ENCODE results near the gene SEC23IP.

SEC23IP gene

GRCh38 chr10:119892188-119893065 lies at the start of gene SEC23IP:
TSS of gene SEC23IP (plus strand) at chr10:119892730. CDS start at chr10:119892783, 53 bp downstream.
- Histone ChIP-seq H3K9me3 (no peaks in the 10 kb centered on the region), H3K4me3 (peak within 1 kb of the TSS; percentile 72), H3K36me3 (replicated peaks) (peaks cover 16% of the 10 kb centered on the region), H3K4me1 (peaks cover 10% of the 10 kb centered on the region), H3K27me3 (ENCODE audit: low read depth) (no peaks in the 10 kb centered on the region)
- DNase-seq (ENCODE audit: low spot score in 2 of 2): peak; percentile 92 to 96
- in situ Hi-C loops (cut with MboI; ENCODE audit: low sequenced_read_pairs): no loop called here

DNA sequence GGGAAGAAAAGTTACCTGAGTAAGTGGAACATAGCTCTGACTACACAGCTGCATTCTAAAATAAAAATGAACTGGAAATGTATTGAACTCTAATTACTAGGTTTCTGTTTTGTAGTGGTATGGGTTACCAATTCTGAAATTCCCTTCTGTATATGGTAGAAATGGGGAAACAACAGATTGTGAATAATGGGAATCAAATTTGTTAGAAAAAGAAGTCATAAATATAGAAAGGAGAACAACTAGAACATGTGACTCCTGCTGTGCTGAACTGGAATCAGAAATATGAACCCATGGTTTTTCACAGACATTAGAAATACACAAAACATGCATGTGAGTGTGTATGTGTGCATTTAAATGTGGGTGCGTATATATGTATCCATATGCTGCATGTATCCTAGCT lies 46.9 kb upstream of the SEC23IP start:
- Histone ChIP-seq H3K36me3 (replicated peaks) (peaks cover 89% of the 10 kb centered on the region), H3K27me3 (ENCODE audit: low read depth) (no peaks in the 10 kb centered on the region), H3K4me1 (no peaks in the 10 kb centered on the region), H3K9me3 (no peaks in the 10 kb centered on the region), H3K4me3 (no peak overlapping the region)
- DNase-seq (ENCODE audit: low spot score in 2 of 2): no peak
- in situ Hi-C loops (cut with MboI; ENCODE audit: low sequenced_read_pairs): no loop called here

GRCh38 chr10:119849031-119849789 lies 43.3 kb upstream of the SEC23IP start:
- Histone ChIP-seq H3K4me3 (no peak overlapping the region), H3K27me3 (ENCODE audit: low read depth) (no peaks in the 10 kb centered on the region), H3K36me3 (replicated peaks) (peaks cover 85% of the 10 kb centered on the region), H3K9me3 (no peaks in the 10 kb centered on the region), H3K4me1 (no peaks in the 10 kb centered on the region)
- in situ Hi-C loops (cut with MboI; ENCODE audit: low sequenced_read_pairs): no loop called here
- no peak for DNase-seq (ENCODE audit: low spot score in 2 of 2)

GRCh38 chr10:119849944-119850343 lies 42.6 kb upstream of the SEC23IP start:
- Histone ChIP-seq H3K4me1 (no peaks in the 10 kb centered on the region), H3K36me3 (replicated peaks) (peaks cover 85% of the 10 kb centered on the region), H3K27me3 (ENCODE audit: low read depth) (no peaks in the 10 kb centered on the region), H3K9me3 (no peaks in the 10 kb centered on the region), H3K4me3 (no peak overlapping the region)
- DNase-seq (ENCODE audit: low spot score in 2 of 2): no peak
- in situ Hi-C loops (cut with MboI; ENCODE audit: low sequenced_read_pairs): loop anchor here (10.0 kb wide), 1 partner anchor 95 kb away; no protein-coding TSS in a partner anchor

DNA sequence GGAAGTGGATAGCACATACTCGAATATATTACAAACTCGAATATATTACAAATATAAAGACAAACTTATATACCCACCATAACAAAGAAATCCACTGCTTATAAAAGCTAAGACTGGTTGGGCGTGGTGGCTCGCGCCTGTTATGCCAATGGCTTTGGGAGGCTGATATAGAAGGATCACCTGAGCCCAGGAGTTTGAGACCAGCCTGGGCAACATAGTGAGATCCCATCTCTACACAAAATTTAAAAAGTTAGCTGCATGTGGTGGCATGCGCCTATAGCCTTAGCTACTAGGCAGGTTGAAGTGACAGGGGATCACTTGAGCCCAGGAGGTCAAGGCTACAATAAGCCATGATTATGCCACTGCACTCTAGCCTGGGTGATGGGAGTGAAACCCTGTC lies 40.3 kb upstream of the SEC23IP start:
- no peak for DNase-seq (ENCODE audit: low spot score in 2 of 2)
- H3K27me3 ChIP-seq (ENCODE audit: low read depth): no peaks in the 10 kb centered on the region
- H3K4me1 ChIP-seq: no peaks in the 10 kb centered on the region
- no peak overlapping the region for H3K4me3 ChIP-seq
- H3K9me3 ChIP-seq: no peaks in the 10 kb centered on the region
- peaks cover 75% of the 10 kb centered on the region for H3K36me3 ChIP-seq (replicated peaks)
- in situ Hi-C loops (cut with MboI; ENCODE audit: low sequenced_read_pairs): loop anchor here (10.0 kb wide), 1 partner anchor 97 kb away; no protein-coding TSS in a partner anchor

DNA sequence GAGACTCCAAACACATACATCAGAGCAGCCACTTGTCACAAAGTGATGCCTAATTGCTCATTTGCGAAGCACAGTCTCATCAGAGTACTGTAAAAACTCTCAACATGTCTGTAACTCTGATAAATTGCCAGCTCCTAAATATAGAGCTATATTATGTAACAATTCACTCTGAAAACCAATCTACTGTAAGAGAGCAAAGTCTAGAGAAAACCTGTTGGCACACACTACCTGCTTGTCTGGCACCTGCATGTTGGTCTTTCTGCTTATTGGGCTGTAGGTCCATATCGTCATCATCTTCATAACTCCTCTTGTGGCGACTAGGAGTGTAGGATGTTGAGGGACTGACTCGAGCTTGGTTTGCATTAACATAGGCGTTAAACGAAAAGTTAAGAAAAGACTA lies 39.7 kb upstream of the SEC23IP start:
- in situ Hi-C loops (cut with MboI; ENCODE audit: low sequenced_read_pairs): loop anchor here (10.0 kb wide), 1 partner anchor 98 kb away; no protein-coding TSS in a partner anchor
- peaks cover 75% of the 10 kb centered on the region for H3K36me3 ChIP-seq (replicated peaks)
- no peaks in the 10 kb centered on the region for H3K9me3 ChIP-seq
- no peaks in the 10 kb centered on the region for H3K27me3 ChIP-seq (ENCODE audit: low read depth)
- H3K4me1 ChIP-seq: no peaks in the 10 kb centered on the region
- H3K4me3 ChIP-seq: no peak overlapping the region
- no peak for DNase-seq (ENCODE audit: low spot score in 2 of 2)

DNA sequence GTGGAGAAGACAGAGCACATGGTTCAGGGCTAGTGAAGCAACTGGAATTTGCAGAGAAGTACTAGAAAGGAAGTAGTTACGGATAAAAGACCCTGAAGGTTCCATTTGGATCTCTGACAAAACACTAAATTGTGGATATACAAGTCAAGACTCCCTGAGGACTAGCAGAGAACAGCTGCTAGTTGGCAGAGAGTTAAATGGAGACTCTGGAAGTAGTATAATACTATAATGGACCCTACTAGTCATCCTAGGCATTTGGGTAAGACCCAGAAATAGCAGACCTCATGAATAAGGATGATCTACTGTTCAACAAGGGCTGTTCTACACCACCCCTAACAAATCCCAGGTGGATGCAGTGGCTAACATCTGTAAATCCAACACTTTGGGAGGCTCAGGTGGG lies 39.0 kb upstream of the SEC23IP start:
- no peaks in the 10 kb centered on the region for H3K9me3 ChIP-seq
- no peak overlapping the region for H3K4me3 ChIP-seq
- DNase-seq (ENCODE audit: low spot score in 2 of 2): no peak
- in situ Hi-C loops (cut with MboI; ENCODE audit: low sequenced_read_pairs): loop anchor here (10.0 kb wide), 1 partner anchor 99 kb away; no protein-coding TSS in a partner anchor
- H3K4me1 ChIP-seq: no peaks in the 10 kb centered on the region
- peaks cover 74% of the 10 kb centered on the region for H3K36me3 ChIP-seq (replicated peaks)
- no peaks in the 10 kb centered on the region for H3K27me3 ChIP-seq (ENCODE audit: low read depth)

GRCh38 chr10:119858063-119858462 lies 34.5 kb upstream of the SEC23IP start:
- Histone ChIP-seq H3K27me3 (ENCODE audit: low read depth) (no peaks in the 10 kb centered on the region), H3K36me3 (replicated peaks) (peaks cover 36% of the 10 kb centered on the region), H3K4me3 (no peak overlapping the region), H3K9me3 (no peaks in the 10 kb centered on the region), H3K4me1 (peaks cover 27% of the 10 kb centered on the region)
- DNase-seq (ENCODE audit: low spot score in 2 of 2): no peak
- in situ Hi-C loops (cut with MboI; ENCODE audit: low sequenced_read_pairs): loop anchor here (5.0 to 10.0 kb wide), 2 partner anchors 103 to 176 kb away; no protein-coding TSS in a partner anchor

DNA sequence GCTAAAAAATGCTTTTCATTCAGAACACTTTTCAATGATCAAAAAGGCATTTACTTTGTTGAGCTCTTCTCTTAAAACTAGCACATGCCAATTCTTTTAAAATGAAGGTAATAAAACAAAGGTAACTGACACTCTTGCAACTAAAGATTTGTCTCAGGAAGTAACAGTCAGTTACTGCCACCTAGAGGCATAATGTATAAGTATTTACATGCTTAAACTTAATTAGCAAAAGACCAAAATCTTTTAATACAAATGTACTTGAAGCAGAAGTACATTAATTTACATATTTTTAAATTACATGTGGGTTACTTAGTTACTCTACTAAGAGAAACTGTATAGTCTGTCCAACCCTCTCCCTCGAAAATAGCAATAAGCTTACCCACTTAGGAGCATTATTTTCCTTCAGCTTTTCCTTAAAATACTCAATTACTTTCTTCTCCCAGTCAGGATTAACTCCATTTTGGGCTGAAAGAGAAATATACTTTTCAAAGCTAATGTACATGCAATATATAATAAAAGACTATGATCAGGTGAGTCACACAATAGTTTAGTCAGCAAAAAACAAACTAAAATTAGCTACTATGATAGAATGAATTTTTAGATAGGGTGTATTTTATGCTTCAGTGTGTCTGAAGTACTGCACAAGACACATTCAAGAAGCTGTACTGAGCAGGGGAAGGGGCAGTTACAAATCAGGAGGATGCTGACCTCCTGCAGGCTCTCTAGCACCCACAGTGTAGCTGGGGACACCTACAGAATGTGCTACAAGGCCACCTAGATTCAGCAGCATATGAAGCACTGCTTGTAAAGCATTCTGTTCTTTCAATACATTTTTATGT lies 32.9 kb upstream of the SEC23IP start:
- 0 out of 2 replicates have a peak, but pooled peaks cover 1% of the 10 kb centered on the region for H3K9me3 ChIP-seq
- peaks cover 22% of the 10 kb centered on the region for H3K36me3 ChIP-seq (replicated peaks)
- in situ Hi-C loops (cut with MboI; ENCODE audit: low sequenced_read_pairs): loop anchor here (5.0 to 10.0 kb wide), 2 partner anchors 105 to 177 kb away; no protein-coding TSS in a partner anchor
- H3K4me1 ChIP-seq: peaks cover 28% of the 10 kb centered on the region
- peak in 1 of 2 experiments; percentile 54 for DNase-seq (ENCODE audit: low spot score in 2 of 2)
- H3K27me3 ChIP-seq (ENCODE audit: low read depth): no peaks in the 10 kb centered on the region
- no peak overlapping the region for H3K4me3 ChIP-seq

DNA sequence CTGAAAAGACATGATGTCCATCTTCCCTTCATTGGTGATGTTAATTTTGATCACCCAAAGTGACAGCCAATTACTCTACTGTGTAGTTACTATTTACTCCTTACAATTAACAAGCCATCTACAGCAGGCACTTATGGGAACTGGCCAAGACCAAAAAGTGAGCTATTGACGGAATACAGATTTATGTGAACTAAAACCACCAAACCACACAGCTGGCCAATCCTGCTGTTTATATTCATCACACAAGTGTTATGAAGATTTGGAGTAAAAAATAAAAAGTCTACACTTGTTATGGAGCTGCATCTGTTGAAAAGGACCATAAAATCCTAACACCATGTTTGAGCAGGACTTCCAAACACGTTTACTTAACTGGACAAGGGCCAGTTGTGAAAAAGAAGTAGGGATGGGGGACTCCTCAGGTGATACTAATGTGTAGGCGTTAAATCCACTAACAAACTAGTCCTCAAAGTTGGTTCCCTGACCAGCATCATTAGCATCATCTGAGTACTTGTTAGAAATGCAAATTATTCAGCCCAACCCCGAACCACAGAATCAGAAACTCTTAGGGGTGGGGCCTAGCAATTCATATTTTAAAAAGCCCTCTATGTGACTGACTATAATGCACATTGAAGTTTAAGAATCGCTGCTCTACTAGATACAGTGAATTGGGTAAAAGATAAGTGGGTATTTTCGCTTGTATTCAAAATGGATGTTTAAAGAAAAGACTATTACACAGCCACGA lies 31.5 kb upstream of the SEC23IP start:
- in situ Hi-C loops (cut with MboI; ENCODE audit: low sequenced_read_pairs): no loop called here
- H3K36me3 ChIP-seq (replicated peaks): peaks cover 19% of the 10 kb centered on the region

DNA sequence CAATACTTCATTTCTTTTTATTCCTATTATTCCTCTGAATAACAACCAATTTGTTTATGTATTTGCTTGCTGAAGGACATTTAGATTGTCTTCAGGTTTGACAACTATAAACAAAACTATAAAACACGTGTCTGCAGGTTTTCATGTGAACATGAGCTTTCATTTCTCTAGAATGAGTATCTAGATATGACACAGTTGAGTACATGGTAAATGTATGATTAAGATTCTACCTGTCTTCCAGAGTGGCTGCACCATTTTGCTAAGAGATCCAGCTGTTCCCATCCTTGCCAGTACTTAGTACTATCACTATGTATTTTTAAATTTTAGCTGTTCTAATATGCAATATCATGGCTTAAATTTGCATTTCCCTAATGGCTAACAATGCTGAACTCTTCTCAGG lies 30.0 kb upstream of the SEC23IP start:
- Histone ChIP-seq H3K4me1 (peaks cover 28% of the 10 kb centered on the region), H3K4me3 (no peak overlapping the region), H3K36me3 (replicated peaks) (peaks cover 11% of the 10 kb centered on the region), H3K27me3 (ENCODE audit: low read depth) (no peaks in the 10 kb centered on the region), H3K9me3 (0 out of 2 replicates have a peak, but pooled peaks cover 3% of the 10 kb centered on the region)
- in situ Hi-C loops (cut with MboI; ENCODE audit: low sequenced_read_pairs): no loop called here
- DNase-seq (ENCODE audit: low spot score in 2 of 2): no peak

More for the DNA sequence above, 31.5 kb upstream of the SEC23IP start:
- Histone ChIP-seq H3K4me1 (peaks cover 28% of the 10 kb centered on the region), H3K9me3 (0 out of 2 replicates have a peak, but pooled peaks cover 3% of the 10 kb centered on the region), H3K4me3 (no peak overlapping the region), H3K27me3 (ENCODE audit: low read depth) (no peaks in the 10 kb centered on the region)
- DNase-seq (ENCODE audit: low spot score in 2 of 2): peak; percentile 22 to 40

- H3K4me1 ChIP-seq: peaks cover 28% of the 10 kb centered on the region
- no peak overlapping the region for H3K4me3 ChIP-seq
- 0 out of 2 replicates have a peak, but pooled peaks cover 3% of the 10 kb centered on the region for H3K9me3 ChIP-seq
- H3K36me3 ChIP-seq (replicated peaks): peaks cover 3% of the 10 kb centered on the region
- in situ Hi-C loops (cut with MboI; ENCODE audit: low sequenced_read_pairs): no loop called here
- no peaks in the 10 kb centered on the region for H3K27me3 ChIP-seq (ENCODE audit: low read depth)
- no peak for DNase-seq (ENCODE audit: low spot score in 2 of 2)
These were observed 28.5 kb upstream of the SEC23IP start for GRCh38 chr10:119863951-119864565.
